Keratinocyte (primary cell): ENCODE data around the gene C1QC. TPM values are rescaled to one million over a fixed set of nuclear protein-coding genes. Genes with fewer than 3 reads are reported as not detected.

Experiments
- DNase-seq: peaks from one replicate; pipeline ENCODE4 v3.0.0-alpha.2; 2011; ENCODE audit warnings: low read depth, missing footprints, low spot score
- FAIRE-seq: peaks from 2 replicates; lab custom pipeline; 2011; peaks lifted over from hg19 to GRCh38; lab: Jason Lieb, UNC
- H2AFZ ChIP-seq: 2 replicates; pipeline ENCODE4 v1.6.0; 2012; ENCODE audit warnings: low read length, control low read depth, inconsistent platforms; ENCODE audit not compliant: control insufficient read depth
- H3K27ac ChIP-seq: 2 replicates; pipeline ENCODE4 v1.5.1; 2011; ENCODE audit warnings: low read length; ENCODE audit not compliant: control insufficient read depth, insufficient read depth
- H3K27me3 ChIP-seq: 3 replicates; pipeline ENCODE4 v1.6.0; 2011; ENCODE audit warnings: low read length; ENCODE audit not compliant: control insufficient read depth, insufficient read depth; ENCODE audit errors: extremely low read depth
- H3K36me3 ChIP-seq, 2 experiments: 2 replicates in 1 of 2; 3 replicates in 1 of 2; pipeline ENCODE4 v1.5.1; 2011; ENCODE audit warnings: low read length in 2 of 2, mild to moderate bottlenecking in 1 of 2; ENCODE audit not compliant: control insufficient read depth in 2 of 2, insufficient read depth in 2 of 2; ENCODE audit errors: extremely low read depth in 1 of 2
- H3K4me1 ChIP-seq: 3 replicates; pipeline ENCODE4 v1.5.1; 2011; ENCODE audit warnings: low read length; ENCODE audit not compliant: control insufficient read depth, insufficient read depth; ENCODE audit errors: extremely low read depth
- H3K4me2 ChIP-seq: 3 replicates; pipeline ENCODE4 v1.6.0; 2011; ENCODE audit warnings: low read depth, low read length; ENCODE audit not compliant: control insufficient read depth, insufficient read depth; ENCODE audit errors: extremely low read depth
- H3K4me3 ChIP-seq, 3 experiments: fragments of 200-600 bp in 1 of 3; sonication (generic) in 1 of 3; 2 replicates in 2 of 3; 3 replicates in 1 of 3; pipeline ENCODE4 v1.5.1; 2011 to 2016; ENCODE audit warnings: low read length in 3 of 3, mild to moderate bottlenecking in 3 of 3, control low read depth in 2 of 3, inconsistent platforms in 1 of 3, low read depth in 1 of 3, mixed read lengths in 1 of 3, mixed run types in 1 of 3, moderate library complexity in 1 of 3; ENCODE audit not compliant: control insufficient read depth in 2 of 3, insufficient read depth in 2 of 3; ENCODE audit errors: extremely low read depth in 1 of 3
- H3K79me2 ChIP-seq: 2 replicates; pipeline ENCODE4 v1.6.0; 2012; ENCODE audit warnings: low read length; ENCODE audit not compliant: control insufficient read depth, insufficient read depth
- H3K9ac ChIP-seq: 3 replicates; pipeline ENCODE4 v1.6.0; 2011; ENCODE audit warnings: low read length; ENCODE audit not compliant: control insufficient read depth, insufficient read depth; ENCODE audit errors: extremely low read depth
- H3K9me1 ChIP-seq: 3 replicates; pipeline ENCODE4 v1.6.0; 2011; ENCODE audit warnings: low read length; ENCODE audit not compliant: control insufficient read depth, insufficient read depth; ENCODE audit errors: extremely low read depth
- H3K9me3 ChIP-seq: 2 replicates; pipeline ENCODE4 v1.5.1; 2012; ENCODE audit warnings: low read depth, low read length; ENCODE audit not compliant: control insufficient read depth
- H4K20me1 ChIP-seq: 3 replicates; pipeline ENCODE4 v1.6.0; 2011; ENCODE audit warnings: low read length; ENCODE audit not compliant: control insufficient read depth, insufficient read depth; ENCODE audit errors: extremely low read depth
- CTCF ChIP-seq, 3 experiments: IDR thresholded peaks in 1 of 3; conservative IDR thresholded peaks in 1 of 3; optimal IDR thresholded peaks in 1 of 3; 2 replicates in 2 of 3; 3 replicates in 1 of 3; pipeline versions ENCODE3 to v1.5.1; 2011; ENCODE audit warnings: low read length in 3 of 3, mild to moderate bottlenecking in 3 of 3, moderate library complexity in 2 of 3, control low read depth in 1 of 3, inconsistent platforms in 1 of 3; ENCODE audit not compliant: insufficient read depth in 2 of 3; ENCODE audit errors: extremely low read depth in 1 of 3
- EZH2 ChIP-seq: IDR thresholded peaks from one replicate; pipeline ENCODE4 v1.6.1; 2012; ENCODE audit warnings: inconsistent platforms, mild to moderate bottlenecking, low read length, moderate library complexity
- dilution Hi-C: fragments of 300-500 bp; cut with MboI; formaldehyde crosslinking; loops from one replicate; pipeline ENCODE4 v1.7.0; 2020; ENCODE audit warnings: low sequenced_read_pairs; ENCODE audit not compliant: extremely low pct_ligation_motif_present
- polyA plus RNA-seq, 5 experiments: library from polyadenylated mRNA; depleted of rRNA in 3 of 5; stranded (reverse) in 3 of 5; stranded (forward) in 1 of 5; unstranded in 1 of 5; fragments of >200 nt; gene quantifications; 1 replicate in 1 of 5; 2 replicates in 3 of 5; 3 replicates in 1 of 5; pipeline versions ENCODE4 v1.2.1 to v1.2.3, GENCODE V29; 2011 to 2012; ENCODE audit warnings: missing spikeins in 2 of 5, low read depth in 1 of 5, low replicate concordance in 1 of 5

The C1QC gene
- polyA plus RNA-seq, 1 donor (not counting 4 experiments of a cell fraction or from before 2014, with no cell fraction given): not detected

GRCh38 chr1:22689505-22689904 is 46.1 kb downstream of the C1QC start:
- Histone ChIP-seq H3K79me2 (no peaks in the 10 kb centered on the region), H3K9ac (no peak overlapping the region), H3K4me1 (no peaks in the 10 kb centered on the region), H3K36me3 (no peaks in the 10 kb centered on the region), H2AFZ (no peak overlapping the region), H3K27me3 (peaks cover 5% of the 10 kb centered on the region), H3K9me1 (no peaks in the 10 kb centered on the region), H3K9me3 (no peaks in the 10 kb centered on the region), H3K4me3 (no peak overlapping the region), H4K20me1 (no peaks in the 10 kb centered on the region), H3K27ac (no peak overlapping the region), H3K4me2 (no peak overlapping the region)
- FAIRE-seq (no peak), DNase-seq (no peak)
- TF ChIP-seq CTCF (optimal IDR thresholded peaks at IDR 0.05 in 1 of 3, IDR thresholded peaks at IDR 0.05 in 1 of 3, conservative IDR thresholded peaks at IDR 0.05 in 1 of 3; ENCODE audit: extremely low read depth in 1 of 3, insufficient read depth in 2 of 3, low read length in 3 of 3): no peak
- no peak for TF ChIP-seq EZH2
- dilution Hi-C loops: no loop called here

GRCh38 chr1:22691031-22691753 is 47.8 kb downstream of the C1QC start:
- no peak for FAIRE-seq
- H3K9me1 ChIP-seq: no peaks in the 10 kb centered on the region
- H3K9me3 ChIP-seq: no peaks in the 10 kb centered on the region
- no peak overlapping the region for H3K27ac ChIP-seq
- H3K4me2 ChIP-seq: no peak overlapping the region
- H3K9ac ChIP-seq: no peak overlapping the region
- DNase-seq: no peak
- no peaks in the 10 kb centered on the region for H3K27me3 ChIP-seq
- dilution Hi-C loops: no loop called here
- no peaks in the 10 kb centered on the region for H3K36me3 ChIP-seq
- H4K20me1 ChIP-seq: no peaks in the 10 kb centered on the region
- H3K4me3 ChIP-seq: no peak overlapping the region
- no peaks in the 10 kb centered on the region for H3K4me1 ChIP-seq
- no peak overlapping the region for H2AFZ ChIP-seq
- no peak for TF ChIP-seq CTCF (optimal IDR thresholded peaks at IDR 0.05 in 1 of 3, IDR thresholded peaks at IDR 0.05 in 1 of 3, conservative IDR thresholded peaks at IDR 0.05 in 1 of 3; ENCODE audit: extremely low read depth in 1 of 3, insufficient read depth in 2 of 3, low read length in 3 of 3)
- H3K79me2 ChIP-seq: no peaks in the 10 kb centered on the region
